NCI-H2196 treated with DMSO at 0.1 percent for 48 hours (cell line): ENCODE results near the gene BMPR2.

Experiments
- DNase-seq: peaks from one replicate; lab custom pipeline; 2025; ENCODE audit not compliant: unreplicated experiment; lab: John Stamatoyannopoulos, UW

BMPR2 gene

GRCh38 chr2:202588647-202589581, 212.8 kb downstream of the BMPR2 start:
- peak; percentile 84 for DNase-seq

GRCh38 chr2:202589582-202589949, 213.4 kb downstream of the BMPR2 start:
- no peak for DNase-seq

GRCh38 chr2:202592566-202592965, 216.4 kb downstream of the BMPR2 start:
- no peak for DNase-seq

GRCh38 chr2:202599105-202599504, 223.0 kb downstream of the BMPR2 start:
- no peak for DNase-seq

GRCh38 chr2:202599911-202600310, 223.8 kb downstream of the BMPR2 start:
- DNase-seq = no peak

GRCh38 chr2:202604699-202605098, 228.6 kb downstream of the BMPR2 start:
- no peak for DNase-seq

GRCh38 chr2:202605174-202605573, 229.0 kb downstream of the BMPR2 start:
- no peak for DNase-seq

GRCh38 chr2:202608142-202608852, 232.2 kb downstream of the BMPR2 start:
- DNase-seq = no peak

GRCh38 chr2:202609381-202610145, 233.4 kb downstream of the BMPR2 start:
- DNase-seq = no peak

GRCh38 chr2:202610380-202610779, 234.3 kb downstream of the BMPR2 start:
- no peak for DNase-seq

- no peak for DNase-seq
Observed at GRCh38 chr2:202612145-202612544, 236.0 kb downstream of the BMPR2 start.

- no peak for DNase-seq
Observed at GRCh38 chr2:202613479-202613878, 237.4 kb downstream of the BMPR2 start.
